GM18951 (cell line): Measurements from ENCODE around the gene SELENOS.
A peak's percentile ranks its signal among the peaks of the same experiment; 100 is the strongest.

Source experiments
- POLR2A ChIP-seq: IDR thresholded peaks from 4 replicates; pipeline ENCODE4 v1.6.1; 2011; ENCODE audit warnings: mild to moderate bottlenecking; ENCODE audit not compliant: insufficient read length, insufficient read depth; ENCODE audit errors: extremely low read depth
- in situ Hi-C: fragments of 300-500 bp; cut with MboI; formaldehyde crosslinking; loops from one replicate; pipeline ENCODE4 v1.12.0; 2022; ENCODE audit warnings: low sequenced_read_pairs, mixed read lengths, inconsistent platforms; ENCODE audit not compliant: unreplicated experiment

SELENOS gene

GRCh38 chr15:101277038-101277822 lies at the start of gene SELENOS:
SELENOS (minus strand) TSS chr15:101277485; CDS start chr15:101277417, 68 bp downstream.
- in situ Hi-C loops: no loop called here
- TF ChIP-seq POLR2A: peak; percentile 75

- no peak for TF ChIP-seq POLR2A
- in situ Hi-C loops: no loop called here
Measured at GRCh38 chr15:101326462-101327146, 49.3 kb upstream of the SELENOS start.

- no peak for TF ChIP-seq POLR2A
- in situ Hi-C loops: no loop called here
Measured at GRCh38 chr15:101326026-101326315, 48.7 kb upstream of the SELENOS start.

GRCh38 chr15:101325263-101326025 lies 48.2 kb upstream of the SELENOS start:
- in situ Hi-C loops: no loop called here
- TF ChIP-seq POLR2A: no peak

GRCh38 chr15:101324524-101325177 lies 47.4 kb upstream of the SELENOS start:
- no peak for TF ChIP-seq POLR2A
- in situ Hi-C loops: no loop called here

GRCh38 chr15:101323793-101324523 lies 46.7 kb upstream of the SELENOS start:
- in situ Hi-C loops: no loop called here
- TF ChIP-seq POLR2A: no peak

GRCh38 chr15:101322854-101323477 lies 45.7 kb upstream of the SELENOS start:
- in situ Hi-C loops: no loop called here
- no peak for TF ChIP-seq POLR2A

- in situ Hi-C loops: no loop called here
- no peak for TF ChIP-seq POLR2A
Measured at GRCh38 chr15:101322016-101322695, 44.9 kb upstream of the SELENOS start.

GRCh38 chr15:101320501-101321052 lies 43.3 kb upstream of the SELENOS start:
- in situ Hi-C loops: no loop called here
- TF ChIP-seq POLR2A: no peak

GRCh38 chr15:101318839-101319238 lies 41.6 kb upstream of the SELENOS start:
- no peak for TF ChIP-seq POLR2A

GRCh38 chr15:101318147-101318819 lies 41.0 kb upstream of the SELENOS start:
- no peak for TF ChIP-seq POLR2A
- in situ Hi-C loops: no loop called here

More at GRCh38 chr15:101318839-101319238, 41.6 kb upstream of the SELENOS start:
- in situ Hi-C loops: no loop called here
